PFSK-1 (cell line): ENCODE results near the gene MCOLN3.

Experiments used
- POLR2AphosphoS5 ChIP-seq: IDR thresholded peaks from 2 replicates; pipeline ENCODE4 v1.6.1; 2012; ENCODE audit warnings: low read depth, mild to moderate bottlenecking, control low read depth, low read length, moderate library complexity
- TAF1 ChIP-seq: IDR thresholded peaks from 2 replicates; pipeline ENCODE4 v1.6.1; 2012; ENCODE audit warnings: low read length, control low read depth, borderline replicate concordance; ENCODE audit not compliant: insufficient read depth
- TF ChIP-seq, protein P1 (sequence below), 2 experiments: IDR thresholded peaks; 2 replicates each; pipeline versions ENCODE4 v1.6.1 to v1.8.0; 2011 to 2012; ENCODE audit warnings: low read depth in 2 of 2, low read length in 2 of 2, control low read depth in 1 of 2, inconsistent platforms in 1 of 2, mild to moderate bottlenecking in 1 of 2, moderate library complexity in 1 of 2; ENCODE audit not compliant: insufficient read depth in 1 of 2

DNA sequence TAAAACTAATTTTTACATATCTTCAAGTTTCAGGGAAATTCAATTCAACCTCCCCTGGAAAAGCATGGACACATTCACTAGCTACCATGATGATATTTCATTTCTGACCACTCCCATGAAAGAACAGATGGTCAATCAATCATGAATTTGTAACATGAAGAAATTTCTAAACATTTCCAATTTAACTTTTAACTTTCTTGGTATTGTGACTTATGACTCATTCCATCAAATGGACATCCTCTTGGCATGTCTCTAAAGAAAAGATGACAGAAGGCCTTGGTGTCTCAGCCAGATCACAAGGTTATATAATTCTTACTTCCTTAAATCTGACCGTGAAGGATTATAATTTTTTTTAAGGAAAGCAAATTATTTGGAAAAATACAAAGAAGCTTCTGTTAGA lies 10.5 kb upstream of the MCOLN3 start:
- TF ChIP-seq, protein P1, sequence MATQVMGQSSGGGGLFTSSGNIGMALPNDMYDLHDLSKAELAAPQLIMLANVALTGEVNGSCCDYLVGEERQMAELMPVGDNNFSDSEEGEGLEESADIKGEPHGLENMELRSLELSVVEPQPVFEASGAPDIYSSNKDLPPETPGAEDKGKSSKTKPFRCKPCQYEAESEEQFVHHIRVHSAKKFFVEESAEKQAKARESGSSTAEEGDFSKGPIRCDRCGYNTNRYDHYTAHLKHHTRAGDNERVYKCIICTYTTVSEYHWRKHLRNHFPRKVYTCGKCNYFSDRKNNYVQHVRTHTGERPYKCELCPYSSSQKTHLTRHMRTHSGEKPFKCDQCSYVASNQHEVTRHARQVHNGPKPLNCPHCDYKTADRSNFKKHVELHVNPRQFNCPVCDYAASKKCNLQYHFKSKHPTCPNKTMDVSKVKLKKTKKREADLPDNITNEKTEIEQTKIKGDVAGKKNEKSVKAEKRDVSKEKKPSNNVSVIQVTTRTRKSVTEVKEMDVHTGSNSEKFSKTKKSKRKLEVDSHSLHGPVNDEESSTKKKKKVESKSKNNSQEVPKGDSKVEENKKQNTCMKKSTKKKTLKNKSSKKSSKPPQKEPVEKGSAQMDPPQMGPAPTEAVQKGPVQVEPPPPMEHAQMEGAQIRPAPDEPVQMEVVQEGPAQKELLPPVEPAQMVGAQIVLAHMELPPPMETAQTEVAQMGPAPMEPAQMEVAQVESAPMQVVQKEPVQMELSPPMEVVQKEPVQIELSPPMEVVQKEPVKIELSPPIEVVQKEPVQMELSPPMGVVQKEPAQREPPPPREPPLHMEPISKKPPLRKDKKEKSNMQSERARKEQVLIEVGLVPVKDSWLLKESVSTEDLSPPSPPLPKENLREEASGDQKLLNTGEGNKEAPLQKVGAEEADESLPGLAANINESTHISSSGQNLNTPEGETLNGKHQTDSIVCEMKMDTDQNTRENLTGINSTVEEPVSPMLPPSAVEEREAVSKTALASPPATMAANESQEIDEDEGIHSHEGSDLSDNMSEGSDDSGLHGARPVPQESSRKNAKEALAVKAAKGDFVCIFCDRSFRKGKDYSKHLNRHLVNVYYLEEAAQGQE (IDR thresholded peaks at IDR 0.05; ENCODE audit: insufficient read depth in 1 of 2, low read depth in 2 of 2, low read length in 2 of 2), result no peak
- TF ChIP-seq POLR2AphosphoS5 (no peak), TAF1 (no peak)
